Activated naive CD8-positive, alpha-beta T cell treated with anti-CD3 and anti-CD28 coated beads for 36 hours (primary cell): ENCODE results near the gene UCK2. TPM values are rescaled to one million over a fixed set of nuclear protein-coding genes. Genes with fewer than 3 reads are reported as not detected.
A peak's percentile ranks its signal among the peaks of the same experiment; 100 is the strongest.

Experiments
- DNase-seq: peaks from one replicate; pipeline ENCODE4 v3.0.0; 2021
- H3K27ac Mint-ChIP-seq: one replicate; pipeline ENCODE4 v1.8.0; 2022; ENCODE audit warnings: mild to moderate bottlenecking, moderate library complexity, mixed read lengths
- H3K27me3 Mint-ChIP-seq: one replicate; pipeline ENCODE4 v1.8.0; 2022; ENCODE audit warnings: mild to moderate bottlenecking, mixed read lengths
- H3K36me3 Mint-ChIP-seq: one replicate; pipeline ENCODE4 v1.8.0; 2021; ENCODE audit warnings: mild to moderate bottlenecking, mixed read lengths
- H3K4me1 Mint-ChIP-seq: one replicate; pipeline ENCODE4 v1.8.0; 2021; ENCODE audit warnings: mixed read lengths
- H3K4me3 Mint-ChIP-seq: one replicate; pipeline ENCODE4 v1.8.0; 2022; ENCODE audit warnings: mild to moderate bottlenecking, moderate library complexity, mixed read lengths
- H3K9me3 Mint-ChIP-seq: one replicate; pipeline ENCODE4 v1.8.0; 2022; ENCODE audit warnings: mixed read lengths
- total RNA-seq, 2 experiments: library from RNA; stranded (reverse); gene quantifications; one replicate each; pipeline ENCODE4 v1.2.3, GENCODE V29; 2021

UCK2 gene
- total RNA-seq, 2 experiments from 2014 or later = 88.6 to 92.2 TPM

DNA sequence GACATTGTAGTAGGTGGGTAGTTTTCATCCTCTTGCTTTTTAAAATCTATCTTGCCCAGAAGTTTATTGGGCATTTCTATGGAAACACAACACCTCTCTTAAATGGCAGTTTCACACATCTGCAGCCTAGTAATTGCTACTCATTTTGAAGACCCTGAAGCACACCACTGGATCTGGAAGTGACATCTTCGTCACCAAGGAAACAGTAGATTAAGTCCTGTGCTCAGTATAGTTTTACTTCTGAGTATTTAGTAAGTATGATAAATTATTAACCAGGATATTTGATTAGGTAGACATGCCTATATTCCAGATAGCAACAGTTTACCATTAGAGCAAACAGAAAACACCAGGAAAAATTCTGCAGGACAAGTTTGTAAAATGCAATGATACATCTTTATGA, 48.7 kb downstream of the UCK2 start:
- H3K9me3 Mint-ChIP-seq = no peaks in the 10 kb centered on the region
- peaks cover 42% of the 10 kb centered on the region for H3K36me3 Mint-ChIP-seq
- no peak overlapping the region for H3K4me3 Mint-ChIP-seq
- peaks cover 15% of the 10 kb centered on the region for H3K27me3 Mint-ChIP-seq
- H3K4me1 Mint-ChIP-seq = peaks cover 47% of the 10 kb centered on the region
- DNase-seq = no peak
- H3K27ac Mint-ChIP-seq = no peak overlapping the region

DNA sequence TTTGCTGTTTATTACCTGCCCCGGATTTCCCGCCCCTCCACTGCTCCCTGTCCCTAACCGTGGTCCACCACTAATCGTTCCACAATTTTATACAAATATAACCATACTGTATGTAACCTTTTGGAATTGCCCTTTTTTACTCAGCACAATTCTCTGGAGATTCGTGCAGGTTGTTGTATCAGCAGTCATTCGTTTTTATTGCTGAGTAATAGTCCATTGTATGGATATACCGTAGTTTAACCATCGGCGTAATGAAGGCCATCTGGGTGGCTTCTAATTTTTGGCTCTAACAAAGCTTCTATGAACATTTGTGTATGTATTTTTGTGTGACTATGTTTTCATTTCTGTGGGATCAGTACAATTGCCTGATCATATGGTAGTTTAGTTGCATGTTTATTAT, 50.0 kb downstream of the UCK2 start:
- Mint-ChIP-seq H3K27me3 (peaks cover 15% of the 10 kb centered on the region), H3K9me3 (no peaks in the 10 kb centered on the region), H3K36me3 (peaks cover 44% of the 10 kb centered on the region), H3K4me3 (no peak overlapping the region), H3K4me1 (peaks cover 42% of the 10 kb centered on the region), H3K27ac (peak overlapping the region; percentile 35)
- no peak for DNase-seq

DNA sequence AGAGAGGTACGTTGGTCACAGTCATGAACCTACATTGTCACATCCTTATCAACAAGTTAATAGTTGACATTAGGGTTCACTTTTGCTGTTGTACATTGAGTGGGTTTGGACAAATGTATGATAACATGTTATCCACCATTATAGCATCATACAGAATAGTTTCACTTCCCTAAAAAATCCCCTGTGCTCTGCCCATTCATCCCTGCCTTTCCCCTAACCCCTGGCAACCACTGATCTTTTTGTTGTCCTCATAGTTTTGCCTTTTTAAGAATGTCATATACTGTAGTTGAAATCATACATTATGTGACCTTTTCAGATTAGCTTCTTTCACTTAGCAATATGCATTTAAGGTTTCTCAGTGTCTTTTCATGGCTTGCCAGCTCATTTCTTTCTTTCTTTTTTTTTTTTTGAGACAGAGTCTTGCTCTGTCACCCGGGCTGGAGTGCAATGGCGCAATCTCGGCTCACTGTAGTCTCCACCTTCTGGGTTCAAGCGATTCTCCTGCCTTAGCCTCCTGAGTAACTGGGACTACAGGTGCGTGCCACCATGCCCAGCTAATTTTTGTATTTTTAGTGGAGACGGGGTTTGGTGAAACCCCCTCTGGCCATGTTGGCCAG, 50.6 kb downstream of the UCK2 start:
- no peak overlapping the region for H3K4me3 Mint-ChIP-seq
- peaks cover 39% of the 10 kb centered on the region for H3K4me1 Mint-ChIP-seq
- peak overlapping the region; percentile 35 for H3K27ac Mint-ChIP-seq
- H3K9me3 Mint-ChIP-seq = no peaks in the 10 kb centered on the region
- peaks cover 50% of the 10 kb centered on the region for H3K36me3 Mint-ChIP-seq
- H3K27me3 Mint-ChIP-seq = peaks cover 15% of the 10 kb centered on the region
- no peak for DNase-seq

DNA sequence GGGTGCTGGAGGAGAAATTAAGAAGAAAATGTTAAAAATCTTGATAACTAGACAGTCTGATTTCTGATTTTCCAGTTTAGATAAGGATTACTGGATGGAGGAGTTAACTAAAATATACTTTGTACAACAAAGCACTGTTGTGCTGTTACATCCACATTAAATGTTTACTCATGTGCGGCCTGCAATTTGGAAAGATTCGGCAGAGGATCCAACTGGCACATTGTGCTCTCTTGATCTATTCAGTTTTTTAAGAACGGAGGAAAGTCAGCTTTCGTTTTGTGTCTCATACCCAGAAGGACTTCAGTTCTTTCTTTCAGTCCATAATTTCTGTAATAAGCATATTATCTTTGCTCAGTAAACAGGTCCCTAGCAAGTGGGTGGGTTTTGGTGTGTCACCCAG, 52.5 kb downstream of the UCK2 start:
- DNase-seq = no peak
- Mint-ChIP-seq H3K4me3 (no peak overlapping the region), H3K27me3 (peaks cover 7% of the 10 kb centered on the region), H3K36me3 (peaks cover 52% of the 10 kb centered on the region), H3K4me1 (peaks cover 38% of the 10 kb centered on the region), H3K27ac (no peak overlapping the region), H3K9me3 (no peaks in the 10 kb centered on the region)

DNA sequence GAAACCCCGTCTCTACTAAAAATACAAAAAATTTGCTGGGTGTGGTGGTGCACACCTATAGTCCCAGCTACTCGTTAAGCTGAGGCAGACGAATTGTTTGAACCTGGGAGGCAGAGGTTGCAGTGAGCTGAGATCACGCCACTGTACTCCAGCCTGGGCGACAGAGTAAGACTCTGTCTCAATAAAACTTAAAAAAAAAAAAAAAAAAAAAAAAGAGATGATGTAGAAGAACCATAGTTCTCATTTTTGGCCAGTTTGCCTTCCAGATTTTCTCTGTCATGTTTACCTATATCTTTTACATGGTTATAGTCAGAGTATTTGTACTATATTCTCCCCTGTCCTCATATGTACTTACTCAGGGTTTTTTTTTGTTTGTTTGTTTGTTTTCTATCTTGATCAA, 53.6 kb downstream of the UCK2 start:
- H3K27me3 Mint-ChIP-seq = peaks cover 7% of the 10 kb centered on the region
- no peaks in the 10 kb centered on the region for H3K9me3 Mint-ChIP-seq
- no peak overlapping the region for H3K4me3 Mint-ChIP-seq
- peaks cover 52% of the 10 kb centered on the region for H3K36me3 Mint-ChIP-seq
- H3K4me1 Mint-ChIP-seq = peaks cover 28% of the 10 kb centered on the region
- H3K27ac Mint-ChIP-seq = no peak overlapping the region
- DNase-seq = no peak

DNA sequence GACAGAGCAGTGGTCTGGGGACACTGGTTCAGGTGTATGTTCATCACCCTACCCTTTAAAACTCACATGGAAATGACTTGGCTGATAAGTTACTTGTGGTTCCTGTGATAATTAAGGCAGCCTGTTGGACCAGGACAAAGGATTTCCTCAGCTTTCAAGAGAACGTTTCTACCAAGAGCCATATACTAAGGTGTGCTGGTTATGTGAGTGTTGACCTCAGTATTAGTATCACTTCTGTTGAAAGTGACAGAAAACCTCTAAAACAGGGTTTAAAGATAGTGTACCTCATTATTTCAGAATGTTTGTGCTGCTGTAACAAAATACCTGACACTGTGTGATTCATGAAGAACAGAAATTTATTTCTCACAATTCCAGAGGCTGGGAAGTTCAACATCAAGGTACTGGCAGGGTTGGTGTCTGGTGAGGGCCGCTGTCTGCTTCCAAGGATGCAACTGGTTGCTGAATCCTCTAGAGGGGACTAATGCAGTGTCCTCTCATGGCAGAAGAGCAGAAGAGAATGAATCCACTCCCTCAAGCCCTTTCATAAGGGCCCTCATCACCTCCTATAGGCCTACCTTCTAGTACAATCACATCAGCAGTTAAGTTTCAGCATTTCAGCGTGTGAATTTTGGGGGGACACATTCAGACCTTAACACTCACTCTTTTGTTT, 54.9 kb downstream of the UCK2 start:
- H3K4me1 Mint-ChIP-seq = peaks cover 24% of the 10 kb centered on the region
- peaks cover 1% of the 10 kb centered on the region for H3K27me3 Mint-ChIP-seq
- no peak overlapping the region for H3K27ac Mint-ChIP-seq

DNA sequence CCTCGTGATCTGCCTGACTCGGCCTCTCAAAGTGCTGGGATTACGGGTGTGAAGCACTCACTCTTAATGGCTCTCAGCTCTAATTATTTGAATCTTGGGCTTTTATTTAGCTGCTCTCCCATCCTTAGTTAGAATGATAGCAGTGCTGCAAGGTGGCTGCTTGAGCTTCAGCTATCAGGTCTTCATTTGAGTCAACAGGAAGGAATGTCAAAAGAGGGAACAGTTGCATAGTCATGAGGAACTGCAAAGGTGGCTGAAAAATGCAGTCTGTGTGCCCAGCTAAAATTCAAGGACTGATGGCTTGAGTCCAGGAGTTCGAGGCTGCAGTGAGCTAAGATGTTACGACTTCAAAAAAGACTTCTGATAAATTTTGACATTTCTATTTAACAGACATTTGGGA, 55.6 kb downstream of the UCK2 start:
- no peak for DNase-seq
- Mint-ChIP-seq H3K4me1 (peaks cover 20% of the 10 kb centered on the region), H3K27me3 (no peaks in the 10 kb centered on the region), H3K4me3 (no peak overlapping the region), H3K9me3 (no peaks in the 10 kb centered on the region), H3K36me3 (peaks cover 33% of the 10 kb centered on the region), H3K27ac (no peak overlapping the region)

More for the DNA sequence above, 54.9 kb downstream of the UCK2 start:
- Mint-ChIP-seq H3K36me3 (peaks cover 41% of the 10 kb centered on the region), H3K4me3 (no peak overlapping the region), H3K9me3 (no peaks in the 10 kb centered on the region)
- DNase-seq = no peak

DNA sequence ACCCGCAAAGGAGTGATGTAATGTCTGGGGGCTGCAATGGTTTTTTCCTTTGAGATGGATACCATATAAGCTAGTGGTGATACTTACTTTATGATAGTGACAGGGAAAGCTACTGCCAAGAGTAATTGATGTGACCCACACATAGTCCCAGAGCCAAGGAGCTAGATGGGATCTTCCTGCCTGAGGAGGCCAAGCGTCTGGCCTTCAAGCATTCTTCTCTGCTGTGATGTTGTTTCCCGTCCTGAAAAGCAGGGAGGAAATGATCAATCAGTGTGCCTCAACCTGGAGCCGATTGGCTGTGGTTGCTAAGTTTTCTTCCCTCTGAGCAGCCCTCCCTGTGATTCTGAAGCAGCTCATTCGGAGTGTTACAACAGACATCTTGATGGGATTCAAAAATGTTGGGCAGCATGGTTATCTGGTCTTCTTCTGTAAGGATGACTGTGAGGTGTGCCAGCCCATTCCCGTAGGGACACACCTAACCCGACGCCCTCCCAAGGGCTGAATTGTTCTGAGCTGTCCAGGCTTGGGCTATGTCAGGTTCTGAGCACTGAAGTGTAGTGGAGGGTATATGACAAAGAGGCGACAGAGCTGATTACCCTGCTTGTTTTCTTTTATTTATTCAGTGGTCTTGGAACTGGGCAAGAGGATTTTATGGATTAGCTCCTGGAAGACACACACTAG, 56.7 kb downstream of the UCK2 start:
- Mint-ChIP-seq H3K9me3 (no peaks in the 10 kb centered on the region), H3K27ac (no peak overlapping the region), H3K27me3 (no peaks in the 10 kb centered on the region), H3K4me3 (no peak overlapping the region), H3K4me1 (peaks cover 14% of the 10 kb centered on the region), H3K36me3 (peaks cover 24% of the 10 kb centered on the region)
- DNase-seq = no peak

DNA sequence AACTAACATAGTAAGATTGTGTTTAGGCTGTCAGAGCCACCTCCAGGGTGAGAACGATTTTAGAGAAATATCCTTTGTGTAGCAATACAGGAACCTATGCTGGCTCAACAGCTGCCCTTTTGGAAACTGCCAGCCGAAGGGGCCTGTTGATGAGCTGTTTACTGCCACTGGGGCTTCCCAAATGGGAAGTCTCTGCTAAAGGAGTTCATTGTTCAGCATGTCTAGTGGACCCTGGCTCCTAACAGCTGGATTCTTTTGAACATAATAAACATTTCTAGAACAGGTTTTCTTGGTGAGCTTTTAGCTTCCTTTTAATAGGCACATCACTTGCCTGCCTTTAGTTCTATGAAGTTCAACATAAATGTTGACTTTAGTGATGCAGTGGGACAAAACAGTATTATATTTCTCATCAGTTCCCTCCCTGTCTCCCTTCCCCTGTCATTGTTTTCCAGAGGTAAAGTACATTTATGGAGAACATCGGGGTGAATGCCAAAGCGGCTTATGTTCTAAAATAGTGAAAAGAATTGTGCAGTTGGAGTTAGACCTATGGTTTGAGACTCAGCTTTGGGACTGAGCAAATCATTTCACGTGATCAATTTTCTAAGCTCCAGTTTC, 57.4 kb downstream of the UCK2 start:
- Mint-ChIP-seq H3K4me3 (no peak overlapping the region), H3K27ac (no peak overlapping the region), H3K4me1 (peaks cover 10% of the 10 kb centered on the region), H3K27me3 (no peaks in the 10 kb centered on the region), H3K36me3 (peaks cover 19% of the 10 kb centered on the region), H3K9me3 (no peaks in the 10 kb centered on the region)
- DNase-seq = no peak

DNA sequence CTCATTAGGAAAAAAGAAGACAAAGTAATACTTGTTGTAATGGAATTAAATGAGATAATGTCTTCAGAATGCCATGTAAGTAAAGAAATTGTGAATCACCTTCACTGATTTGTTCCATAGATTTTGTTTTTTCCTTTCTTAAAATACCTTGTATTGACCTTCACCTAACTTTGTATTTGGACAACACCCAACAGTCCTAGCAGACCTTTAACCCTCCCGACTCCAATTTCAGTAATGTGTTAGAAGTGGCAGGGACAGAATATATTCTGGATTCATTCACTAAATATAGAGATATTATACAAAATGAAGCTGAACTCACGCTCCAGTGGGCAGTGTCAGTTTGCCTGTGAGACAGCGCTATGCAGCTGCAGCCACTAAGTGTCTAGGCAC, 57.9 kb downstream of the UCK2 start:
- Mint-ChIP-seq H3K9me3 (no peaks in the 10 kb centered on the region), H3K4me3 (no peak overlapping the region), H3K4me1 (peaks cover 6% of the 10 kb centered on the region), H3K36me3 (peaks cover 23% of the 10 kb centered on the region), H3K27me3 (no peaks in the 10 kb centered on the region), H3K27ac (no peak overlapping the region)
- DNase-seq = no peak

DNA sequence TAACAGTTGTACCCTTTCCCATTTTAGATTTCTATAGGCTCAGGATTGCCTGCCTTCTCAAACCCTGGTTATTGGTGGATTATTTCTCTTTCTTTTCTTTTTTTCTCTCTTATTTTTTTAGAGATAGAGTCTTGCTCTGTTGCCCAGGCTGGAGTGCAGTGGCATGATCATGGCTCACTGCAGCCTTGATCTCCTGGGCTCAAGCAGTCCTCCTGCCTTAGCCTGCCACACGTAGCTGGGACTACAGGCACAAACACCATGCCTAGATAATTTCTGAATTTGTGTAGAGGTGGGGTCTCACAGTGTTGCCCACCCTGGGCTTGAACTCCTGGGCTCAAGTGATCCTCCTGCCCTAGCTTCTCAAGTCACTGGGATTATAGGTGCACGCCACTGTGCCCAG, 58.8 kb downstream of the UCK2 start:
- Mint-ChIP-seq H3K9me3 (no peaks in the 10 kb centered on the region), H3K27ac (no peak overlapping the region), H3K27me3 (no peaks in the 10 kb centered on the region), H3K36me3 (peaks cover 30% of the 10 kb centered on the region), H3K4me1 (peaks cover 6% of the 10 kb centered on the region), H3K4me3 (no peak overlapping the region)
- no peak for DNase-seq

DNA sequence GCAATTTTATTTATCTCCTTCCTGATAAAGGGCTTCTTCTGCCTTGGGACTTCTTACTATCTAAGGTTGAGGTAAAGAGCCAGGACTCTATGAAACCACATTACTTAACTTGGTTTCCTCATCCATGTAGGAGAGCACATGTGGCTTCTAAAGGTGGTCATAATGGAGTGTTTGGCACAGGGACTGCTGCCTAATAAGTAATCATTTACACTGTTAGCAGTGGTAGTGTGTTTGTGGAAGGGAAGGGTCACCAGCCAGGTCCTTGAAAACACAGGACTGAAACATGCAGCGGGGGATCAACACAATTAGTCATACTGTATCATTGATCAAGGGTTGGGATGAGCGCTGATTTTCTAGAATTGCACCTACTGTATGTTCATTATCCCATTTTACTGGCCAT, 59.6 kb downstream of the UCK2 start:
- H3K4me1 Mint-ChIP-seq = peaks cover 6% of the 10 kb centered on the region
- no peaks in the 10 kb centered on the region for H3K9me3 Mint-ChIP-seq
- H3K27me3 Mint-ChIP-seq = no peaks in the 10 kb centered on the region
- no peak overlapping the region for H3K4me3 Mint-ChIP-seq
- no peak overlapping the region for H3K27ac Mint-ChIP-seq
- no peak for DNase-seq
- peaks cover 36% of the 10 kb centered on the region for H3K36me3 Mint-ChIP-seq

DNA sequence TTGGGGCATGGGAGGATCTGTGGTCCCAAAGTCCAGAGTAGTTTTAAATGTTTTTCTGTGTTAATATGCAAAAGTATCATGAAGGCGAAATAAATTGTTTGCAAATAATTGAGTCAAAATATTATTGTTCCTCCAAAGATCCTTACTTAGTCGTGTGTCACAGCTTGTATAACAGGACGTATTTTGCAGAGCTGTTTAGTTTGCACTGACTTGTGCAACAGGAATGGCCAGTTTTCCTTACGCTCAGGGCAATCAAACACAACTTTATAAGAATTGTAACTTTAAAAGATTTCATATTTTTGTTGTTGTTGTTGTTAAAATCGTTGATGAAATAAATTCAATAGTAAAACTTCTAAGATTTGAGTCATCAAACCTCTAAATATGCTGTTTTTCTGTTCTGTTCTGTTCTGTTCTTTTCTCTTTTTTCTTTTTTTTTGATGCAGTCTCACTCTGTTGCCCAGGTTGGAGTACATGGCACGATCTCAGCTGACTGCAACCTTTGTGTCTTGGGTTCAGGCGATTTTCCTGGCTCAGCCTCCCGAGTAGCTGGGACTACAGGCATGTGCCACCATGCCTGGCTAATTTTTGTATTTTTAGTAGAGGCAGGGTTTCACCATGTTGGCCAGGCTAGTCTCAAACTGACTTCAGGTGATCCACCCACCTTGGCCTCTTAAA, 60.6 kb downstream of the UCK2 start:
- Mint-ChIP-seq H3K27ac (no peak overlapping the region), H3K4me3 (no peak overlapping the region), H3K9me3 (no peaks in the 10 kb centered on the region), H3K27me3 (no peaks in the 10 kb centered on the region), H3K36me3 (peaks cover 35% of the 10 kb centered on the region), H3K4me1 (peaks cover 4% of the 10 kb centered on the region)
- no peak for DNase-seq

DNA sequence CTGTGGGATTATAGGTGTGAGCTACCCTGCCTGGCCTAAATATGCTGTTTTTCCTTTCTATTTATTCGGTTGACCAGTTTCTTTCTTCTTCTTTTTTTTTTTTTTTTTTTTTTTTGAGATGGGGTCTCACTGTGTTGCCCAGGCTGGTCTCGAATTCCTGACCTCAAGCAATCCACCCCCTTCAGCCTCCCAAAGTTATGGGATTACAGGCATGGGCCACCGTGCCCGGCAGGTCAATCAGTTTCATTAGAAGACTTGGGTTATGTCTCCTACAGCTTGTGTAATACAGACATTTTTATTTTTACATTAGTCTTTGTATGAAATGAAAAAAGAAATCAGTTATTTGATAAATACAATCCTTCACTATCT, 61.1 kb downstream of the UCK2 start:
- Mint-ChIP-seq H3K27ac (no peak overlapping the region), H3K27me3 (no peaks in the 10 kb centered on the region), H3K4me3 (no peak overlapping the region), H3K9me3 (no peaks in the 10 kb centered on the region), H3K4me1 (peaks cover 2% of the 10 kb centered on the region), H3K36me3 (peaks cover 33% of the 10 kb centered on the region)
- no peak for DNase-seq

DNA sequence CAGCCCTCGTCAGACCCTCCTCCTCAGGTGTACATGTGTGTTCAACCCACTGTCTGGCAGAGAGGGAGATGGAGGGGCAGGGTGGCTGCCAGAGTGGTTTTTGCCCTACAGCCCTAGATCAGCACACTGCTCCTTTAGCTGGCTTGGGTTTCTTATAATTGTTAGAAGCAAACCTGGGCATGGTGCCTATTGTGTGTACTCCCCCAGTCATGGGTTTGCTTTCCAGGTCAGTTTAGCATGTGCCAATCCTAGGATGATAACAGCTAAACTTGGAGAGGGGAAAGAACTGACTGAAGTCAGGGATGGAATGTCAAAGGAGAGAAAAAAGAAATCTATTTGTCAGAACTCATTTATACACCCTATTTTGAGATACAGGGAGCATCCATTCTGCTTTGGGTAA, 63.3 kb downstream of the UCK2 start:
- H3K4me3 Mint-ChIP-seq = no peak overlapping the region
- H3K27me3 Mint-ChIP-seq = no peaks in the 10 kb centered on the region
- H3K9me3 Mint-ChIP-seq = no peaks in the 10 kb centered on the region
- no peaks in the 10 kb centered on the region for H3K4me1 Mint-ChIP-seq
- DNase-seq = no peak
- H3K27ac Mint-ChIP-seq = no peak overlapping the region
- H3K36me3 Mint-ChIP-seq = peaks cover 30% of the 10 kb centered on the region
